Type B pancreatic cell (in vitro differentiated cells): ENCODE data around the gene CYB5A. TPM values are rescaled to one million over a fixed set of nuclear protein-coding genes. Genes with fewer than 3 reads are reported as not detected.
A peak's percentile ranks its signal among the peaks of the same experiment; 100 is the strongest.

Experiments
- DNase-seq: peaks from one replicate; pipeline ENCODE4 v3.0.0; 2021; ENCODE audit warnings: mixed read lengths; ENCODE audit not compliant: unreplicated experiment; ENCODE audit errors: extremely low spot score
- H3K27ac Mint-ChIP-seq: 2 replicates; pipeline ENCODE4 v1.8.0; 2021; ENCODE audit warnings: mild to moderate bottlenecking, mixed read lengths
- H3K27me3 Mint-ChIP-seq: 2 replicates; pipeline ENCODE4 v1.8.0; 2021; ENCODE audit warnings: mixed read lengths
- H3K36me3 Mint-ChIP-seq: 2 replicates; pipeline ENCODE4 v1.8.0; 2021; ENCODE audit warnings: mixed read lengths
- H3K4me1 Mint-ChIP-seq: one replicate; pipeline ENCODE4 v1.8.0; 2021; ENCODE audit warnings: mixed read lengths; ENCODE audit not compliant: unreplicated experiment
- H3K4me3 Mint-ChIP-seq: 2 replicates; pipeline ENCODE4 v1.8.0; 2021; ENCODE audit warnings: mild to moderate bottlenecking, mixed read lengths
- H3K9me3 Mint-ChIP-seq: 2 replicates; pipeline ENCODE4 v1.8.0; 2021; ENCODE audit warnings: mixed read lengths
- total RNA-seq: library from RNA; stranded (reverse); gene quantifications from 2 replicates; pipeline ENCODE4 v1.2.1, GENCODE V29; 2021; ENCODE audit warnings: low replicate concordance
- TF ChIP-seq, protein P1 (sequence below): fragments of 200-600 bp; sonication (generic); conservative IDR thresholded peaks from 2 replicates; pipeline ENCODE4 v1.5.0; 2021; ENCODE audit warnings: antibody characterized with exemption, mild to moderate bottlenecking

CYB5A gene
- total RNA-seq, 1 donor from 2014 or later = 74.9 TPM

DNA sequence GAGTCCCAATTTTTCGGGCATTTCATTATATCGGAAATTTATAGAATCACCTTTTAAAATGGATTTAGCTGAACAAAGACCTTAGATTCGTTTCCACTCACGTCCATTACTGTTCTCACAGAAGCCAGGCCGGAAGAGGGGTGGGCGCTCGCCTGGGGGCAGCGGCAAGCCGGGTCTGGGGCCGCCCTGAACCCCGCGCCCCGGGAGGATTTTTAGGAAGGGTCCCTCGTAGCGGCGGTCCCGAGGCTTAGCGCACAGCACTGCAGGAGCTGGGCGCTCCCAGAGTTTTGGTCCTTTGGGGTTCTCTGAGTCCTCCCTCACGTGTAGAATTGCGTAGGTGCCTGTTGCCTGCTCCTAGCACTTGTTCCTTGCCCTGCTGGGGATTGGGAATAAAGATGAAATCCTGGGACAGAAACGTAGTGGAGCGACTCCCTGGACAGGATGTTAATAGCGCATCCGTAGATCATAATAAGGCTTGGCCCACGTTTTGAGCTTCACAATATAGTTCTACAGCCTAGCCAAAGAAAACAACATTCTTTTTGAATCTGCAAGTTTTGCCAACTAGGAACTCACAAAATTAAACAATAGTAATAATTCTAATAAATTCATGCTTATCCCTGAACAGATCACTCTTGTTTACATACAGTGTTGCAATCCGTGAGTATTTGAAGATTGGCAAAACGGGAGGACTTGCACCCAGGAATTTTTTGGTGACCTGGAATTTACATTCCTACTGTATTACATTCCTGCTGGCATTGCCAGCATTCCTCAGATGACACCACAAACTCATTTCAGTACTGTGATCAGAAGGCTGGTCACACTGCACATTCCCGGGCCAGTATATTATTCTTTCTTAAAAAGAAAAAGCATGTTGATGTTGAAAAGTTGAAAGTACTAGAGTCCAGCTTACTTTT is 24.8 kb upstream of the CYB5A start:
- Mint-ChIP-seq H3K4me1 (no peaks in the 10 kb centered on the region), H3K36me3 (no peaks in the 10 kb centered on the region), H3K27me3 (no peaks in the 10 kb centered on the region), H3K4me3 (no peak overlapping the region), H3K9me3 (no peaks in the 10 kb centered on the region), H3K27ac (no peak overlapping the region)
- TF ChIP-seq, protein P1, sequence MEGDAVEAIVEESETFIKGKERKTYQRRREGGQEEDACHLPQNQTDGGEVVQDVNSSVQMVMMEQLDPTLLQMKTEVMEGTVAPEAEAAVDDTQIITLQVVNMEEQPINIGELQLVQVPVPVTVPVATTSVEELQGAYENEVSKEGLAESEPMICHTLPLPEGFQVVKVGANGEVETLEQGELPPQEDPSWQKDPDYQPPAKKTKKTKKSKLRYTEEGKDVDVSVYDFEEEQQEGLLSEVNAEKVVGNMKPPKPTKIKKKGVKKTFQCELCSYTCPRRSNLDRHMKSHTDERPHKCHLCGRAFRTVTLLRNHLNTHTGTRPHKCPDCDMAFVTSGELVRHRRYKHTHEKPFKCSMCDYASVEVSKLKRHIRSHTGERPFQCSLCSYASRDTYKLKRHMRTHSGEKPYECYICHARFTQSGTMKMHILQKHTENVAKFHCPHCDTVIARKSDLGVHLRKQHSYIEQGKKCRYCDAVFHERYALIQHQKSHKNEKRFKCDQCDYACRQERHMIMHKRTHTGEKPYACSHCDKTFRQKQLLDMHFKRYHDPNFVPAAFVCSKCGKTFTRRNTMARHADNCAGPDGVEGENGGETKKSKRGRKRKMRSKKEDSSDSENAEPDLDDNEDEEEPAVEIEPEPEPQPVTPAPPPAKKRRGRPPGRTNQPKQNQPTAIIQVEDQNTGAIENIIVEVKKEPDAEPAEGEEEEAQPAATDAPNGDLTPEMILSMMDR = no peak
- DNase-seq = no peak

DNA sequence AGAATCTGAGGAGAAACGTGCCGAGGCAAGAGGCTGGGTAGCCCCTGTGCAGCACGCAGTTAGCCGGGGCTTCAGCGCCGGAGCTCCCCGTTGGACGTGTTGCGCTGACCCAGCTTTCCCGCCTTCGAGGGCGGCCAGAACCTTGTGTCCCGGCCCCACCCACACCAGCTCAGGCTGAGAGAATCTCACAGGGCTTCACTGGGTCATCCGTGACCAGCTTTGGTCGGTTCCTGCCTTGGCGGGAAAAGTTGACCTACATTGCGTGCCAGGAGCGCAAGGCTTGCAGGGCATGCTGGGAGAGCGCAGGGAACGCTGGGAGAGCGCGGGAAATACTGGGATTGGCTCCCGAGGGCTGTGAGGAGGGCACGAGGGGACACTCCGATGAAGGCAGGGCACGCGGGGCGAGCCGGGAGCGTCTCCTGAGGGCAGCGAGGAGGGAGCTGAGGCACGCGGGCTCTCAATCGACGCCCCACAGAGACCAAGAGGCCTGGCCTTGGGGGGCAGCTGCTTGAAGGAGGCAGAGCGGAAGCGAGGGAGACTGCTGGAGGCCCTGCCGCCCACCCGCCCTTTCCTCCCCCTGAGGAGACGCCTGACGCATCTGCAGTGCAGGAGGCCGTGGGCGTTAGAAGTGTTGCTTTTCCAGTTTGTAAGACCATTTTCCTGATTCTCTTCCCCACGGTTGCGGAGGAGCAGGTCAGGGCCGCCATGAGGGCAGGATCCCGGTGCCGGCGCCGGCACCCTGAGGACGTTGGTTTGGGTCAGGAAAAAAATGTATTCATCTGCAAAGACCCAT is 23.9 kb upstream of the CYB5A start, which contains the start of gene C18orf63:
C18orf63 (plus strand) TSS at position 376 of the 793 bp plus-strand sequence. CDS start 2,027 bp downstream, outside the sequence.
- TF ChIP-seq, protein P1 = no peak
- Mint-ChIP-seq H3K4me1 (no peaks in the 10 kb centered on the region), H3K4me3 (no peak within 1 kb of the TSS), H3K9me3 (no peaks in the 10 kb centered on the region), H3K36me3 (no peaks in the 10 kb centered on the region), H3K27ac (no peak within 1 kb of the TSS), H3K27me3 (no peaks in the 10 kb centered on the region)
- no peak for DNase-seq

DNA sequence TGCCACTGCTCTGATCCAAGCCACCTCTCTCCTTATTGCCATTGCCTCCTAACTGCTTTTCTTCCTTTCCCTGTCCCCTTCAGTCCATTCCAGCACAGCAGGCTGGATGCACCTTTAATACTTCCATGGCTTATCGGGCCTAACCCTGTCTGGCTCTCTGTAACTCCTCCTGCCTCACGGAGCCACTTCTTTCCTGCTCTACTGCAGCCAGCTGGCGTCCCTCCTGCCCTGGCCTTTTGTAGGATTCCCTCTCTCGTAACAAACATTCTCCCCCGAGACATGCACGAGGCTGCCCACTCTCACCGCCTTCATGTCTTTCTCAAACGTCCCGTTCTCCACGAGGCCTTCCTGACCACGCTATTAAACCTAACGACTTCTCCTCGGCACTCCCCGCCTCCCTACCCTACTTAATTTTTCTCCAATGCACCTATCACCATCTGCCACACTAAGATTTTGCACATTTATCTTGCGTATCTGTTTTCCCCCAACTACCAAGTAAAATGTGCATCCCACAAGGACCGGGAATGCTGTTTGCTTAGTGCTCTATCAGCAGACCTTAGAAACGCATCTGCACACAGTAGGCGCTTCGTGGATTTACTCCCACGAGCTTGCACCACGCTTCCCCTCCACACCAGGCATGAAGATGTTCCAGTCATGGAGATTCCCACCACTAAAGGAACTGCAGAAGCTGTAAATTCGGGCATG is 23.1 kb upstream of the CYB5A start:
- Mint-ChIP-seq H3K4me1 (no peaks in the 10 kb centered on the region), H3K9me3 (no peaks in the 10 kb centered on the region), H3K36me3 (no peaks in the 10 kb centered on the region), H3K27me3 (no peaks in the 10 kb centered on the region), H3K4me3 (no peak overlapping the region), H3K27ac (no peak overlapping the region)
- TF ChIP-seq, protein P1 = no peak
- no peak for DNase-seq

DNA sequence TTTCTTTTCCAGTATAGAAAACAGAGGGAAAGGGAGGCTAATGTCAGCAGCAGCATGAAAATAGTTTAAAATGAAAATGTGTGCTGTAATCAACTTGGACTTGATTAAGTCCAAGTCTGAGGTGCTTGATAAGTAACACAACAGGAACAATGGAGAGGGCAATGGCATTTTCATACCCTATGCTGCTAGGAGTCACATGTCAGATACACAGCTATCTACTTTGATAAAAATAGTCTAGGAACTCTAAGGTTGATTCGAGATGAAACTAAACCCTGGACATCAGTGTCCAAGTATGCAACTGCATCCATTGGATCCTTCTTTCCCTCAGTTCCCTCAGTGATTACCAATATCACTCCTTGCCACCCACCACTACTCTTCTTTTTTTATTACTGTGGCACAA is 19.2 kb upstream of the CYB5A start:
- DNase-seq = no peak
- no peaks in the 10 kb centered on the region for H3K36me3 Mint-ChIP-seq
- no peaks in the 10 kb centered on the region for H3K4me1 Mint-ChIP-seq
- H3K27ac Mint-ChIP-seq = no peak overlapping the region
- no peak overlapping the region for H3K4me3 Mint-ChIP-seq
- H3K9me3 Mint-ChIP-seq = no peaks in the 10 kb centered on the region
- H3K27me3 Mint-ChIP-seq = no peaks in the 10 kb centered on the region
- TF ChIP-seq, protein P1 = no peak

DNA sequence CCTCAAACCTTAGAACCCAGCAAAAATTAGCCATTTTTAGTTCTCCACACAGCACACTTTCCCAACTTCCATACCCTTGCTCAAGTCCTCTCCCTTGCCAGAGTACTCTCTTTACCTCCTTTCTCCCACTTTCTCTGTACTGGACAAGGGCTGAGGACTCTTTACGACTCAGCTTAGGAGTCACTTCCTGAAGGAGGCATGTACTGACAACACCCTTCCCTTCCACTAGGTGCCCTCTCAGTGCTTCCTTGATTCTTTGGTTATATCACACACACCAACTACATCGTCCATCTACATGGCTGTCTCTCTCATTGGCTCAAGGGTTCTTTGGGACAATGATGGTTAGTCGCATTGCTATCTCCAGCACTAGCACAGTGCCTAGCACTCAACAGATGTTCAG is 18.6 kb upstream of the CYB5A start:
- H3K27me3 Mint-ChIP-seq = no peaks in the 10 kb centered on the region
- DNase-seq = no peak
- H3K4me3 Mint-ChIP-seq = no peak overlapping the region
- no peaks in the 10 kb centered on the region for H3K36me3 Mint-ChIP-seq
- TF ChIP-seq, protein P1 = peak; percentile 34
- no peaks in the 10 kb centered on the region for H3K4me1 Mint-ChIP-seq
- no peaks in the 10 kb centered on the region for H3K9me3 Mint-ChIP-seq
- H3K27ac Mint-ChIP-seq = no peak overlapping the region
